ENCODE measurements around the gene TLR10. TPM values are rescaled to one million over a fixed set of nuclear protein-coding genes. Genes with fewer than 3 reads are reported as not detected.

Gene TLR10
- total RNA-seq, 1 donor from 2014 or later = not detected

DNA sequence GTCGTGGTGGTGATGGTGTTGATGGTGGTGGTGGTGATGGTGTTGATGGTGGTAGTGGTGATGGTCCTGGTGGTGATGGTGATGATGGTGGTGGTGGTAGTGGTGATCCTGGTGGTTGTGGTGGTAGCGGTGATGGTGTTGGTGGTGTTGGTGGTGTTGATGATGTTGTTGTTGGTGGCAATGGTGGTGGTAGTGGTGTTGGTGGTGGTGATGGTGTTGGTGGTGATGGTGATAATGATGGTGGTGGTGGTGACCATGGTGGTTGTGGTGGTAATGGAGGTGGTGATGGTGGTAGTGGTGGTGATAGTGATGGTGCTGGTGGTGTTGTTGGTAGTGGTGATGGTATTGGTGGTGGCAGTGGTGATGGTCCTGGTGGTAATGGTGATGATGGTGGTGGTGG, 49.1 kb downstream of the TLR10 start:
- H3K27me3 Mint-ChIP-seq (ENCODE audit: low read depth) = no peaks in the 10 kb centered on the region
- H3K36me3 Mint-ChIP-seq (ENCODE audit: low read depth) = peaks cover 3% of the 10 kb centered on the region
- peaks cover 12% of the 10 kb centered on the region for H3K4me1 Mint-ChIP-seq
- TF ChIP-seq, protein P1, sequence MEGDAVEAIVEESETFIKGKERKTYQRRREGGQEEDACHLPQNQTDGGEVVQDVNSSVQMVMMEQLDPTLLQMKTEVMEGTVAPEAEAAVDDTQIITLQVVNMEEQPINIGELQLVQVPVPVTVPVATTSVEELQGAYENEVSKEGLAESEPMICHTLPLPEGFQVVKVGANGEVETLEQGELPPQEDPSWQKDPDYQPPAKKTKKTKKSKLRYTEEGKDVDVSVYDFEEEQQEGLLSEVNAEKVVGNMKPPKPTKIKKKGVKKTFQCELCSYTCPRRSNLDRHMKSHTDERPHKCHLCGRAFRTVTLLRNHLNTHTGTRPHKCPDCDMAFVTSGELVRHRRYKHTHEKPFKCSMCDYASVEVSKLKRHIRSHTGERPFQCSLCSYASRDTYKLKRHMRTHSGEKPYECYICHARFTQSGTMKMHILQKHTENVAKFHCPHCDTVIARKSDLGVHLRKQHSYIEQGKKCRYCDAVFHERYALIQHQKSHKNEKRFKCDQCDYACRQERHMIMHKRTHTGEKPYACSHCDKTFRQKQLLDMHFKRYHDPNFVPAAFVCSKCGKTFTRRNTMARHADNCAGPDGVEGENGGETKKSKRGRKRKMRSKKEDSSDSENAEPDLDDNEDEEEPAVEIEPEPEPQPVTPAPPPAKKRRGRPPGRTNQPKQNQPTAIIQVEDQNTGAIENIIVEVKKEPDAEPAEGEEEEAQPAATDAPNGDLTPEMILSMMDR (conservative IDR thresholded peaks at IDR 0.05) = no peak
- no peak overlapping the region for H3K27ac Mint-ChIP-seq (ENCODE audit: unreplicated experiment)
- no peak overlapping the region for H3K4me3 Mint-ChIP-seq
- peaks cover 13% of the 10 kb centered on the region for H3K9me3 Mint-ChIP-seq
- DNase-seq (ENCODE audit: low read depth, low spot score) = no peak

DNA sequence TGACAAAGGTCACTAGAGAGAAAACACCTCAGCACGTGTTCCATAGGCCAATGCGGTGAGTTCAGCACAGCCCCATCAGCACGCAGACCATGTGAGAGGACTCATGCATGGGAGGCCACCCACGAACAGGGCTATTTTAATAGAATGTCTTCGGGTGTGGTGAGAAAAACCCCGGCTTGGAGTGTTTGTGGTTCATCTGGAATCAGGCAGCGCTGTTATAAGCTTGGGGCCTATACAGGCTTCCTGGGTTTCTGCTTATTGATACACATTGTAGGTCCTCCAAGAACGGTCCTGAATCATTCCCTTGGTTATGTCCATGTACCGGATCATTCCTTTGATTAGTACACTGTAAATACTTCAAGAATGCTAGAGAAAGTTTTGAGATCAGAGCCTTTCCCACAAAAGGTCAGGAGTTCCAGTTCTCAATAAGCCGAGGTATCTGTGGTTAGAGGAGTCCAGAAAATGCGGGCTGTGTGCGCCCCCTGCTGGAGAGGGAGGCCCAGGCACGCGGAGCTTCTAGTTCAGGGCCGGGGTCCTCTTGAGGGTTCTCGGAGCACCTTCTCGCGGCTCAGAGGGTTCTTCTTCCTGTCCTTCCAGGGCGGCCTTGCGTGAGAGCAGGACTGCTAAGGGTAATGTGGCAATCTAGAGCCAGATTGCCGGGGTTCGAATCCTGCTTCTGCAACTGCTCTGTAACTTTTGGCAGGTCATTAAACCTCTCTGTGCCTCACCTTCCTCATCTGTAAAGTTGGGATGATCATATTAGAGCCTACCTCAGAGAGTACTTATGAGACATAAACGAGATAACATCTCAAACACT, 51.8 kb downstream of the TLR10 start:
- no peaks in the 10 kb centered on the region for H3K27me3 Mint-ChIP-seq (ENCODE audit: low read depth)
- peaks cover 3% of the 10 kb centered on the region for H3K36me3 Mint-ChIP-seq (ENCODE audit: low read depth)
- H3K27ac Mint-ChIP-seq (ENCODE audit: unreplicated experiment) = no peak overlapping the region
- peaks cover 13% of the 10 kb centered on the region for H3K4me1 Mint-ChIP-seq
- H3K9me3 Mint-ChIP-seq = peaks cover 13% of the 10 kb centered on the region
- H3K4me3 Mint-ChIP-seq = no peak overlapping the region
- TF ChIP-seq, protein P1 (conservative IDR thresholded peaks at IDR 0.05) = peak; percentile 98
- peak; percentile 96 for DNase-seq (ENCODE audit: low read depth, low spot score)

DNA sequence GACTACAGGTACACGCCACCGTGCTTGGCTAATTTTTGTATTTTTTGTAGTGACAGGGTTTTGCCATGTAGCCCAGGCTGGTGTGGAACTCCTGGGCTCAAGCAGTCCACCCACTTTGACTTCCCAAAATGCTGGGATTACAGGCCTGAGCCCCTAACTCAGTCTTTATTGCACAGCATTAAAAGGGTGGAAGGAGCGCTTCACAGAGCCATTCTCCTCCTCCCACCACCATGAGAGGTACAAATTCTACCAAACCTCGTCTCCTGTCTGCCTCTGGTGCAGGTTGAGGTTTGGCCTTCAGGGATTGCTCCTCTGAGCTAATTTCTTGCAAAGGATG, 52.3 kb downstream of the TLR10 start:
- TF ChIP-seq, protein P1 (conservative IDR thresholded peaks at IDR 0.05) = no peak
- peaks cover 3% of the 10 kb centered on the region for H3K36me3 Mint-ChIP-seq (ENCODE audit: low read depth)
- no peaks in the 10 kb centered on the region for H3K27me3 Mint-ChIP-seq (ENCODE audit: low read depth)
- no peak overlapping the region for H3K4me3 Mint-ChIP-seq
- H3K9me3 Mint-ChIP-seq = peaks cover 13% of the 10 kb centered on the region
- H3K27ac Mint-ChIP-seq (ENCODE audit: unreplicated experiment) = no peak overlapping the region
- DNase-seq (ENCODE audit: low read depth, low spot score) = no peak
- H3K4me1 Mint-ChIP-seq = peaks cover 13% of the 10 kb centered on the region

DNA sequence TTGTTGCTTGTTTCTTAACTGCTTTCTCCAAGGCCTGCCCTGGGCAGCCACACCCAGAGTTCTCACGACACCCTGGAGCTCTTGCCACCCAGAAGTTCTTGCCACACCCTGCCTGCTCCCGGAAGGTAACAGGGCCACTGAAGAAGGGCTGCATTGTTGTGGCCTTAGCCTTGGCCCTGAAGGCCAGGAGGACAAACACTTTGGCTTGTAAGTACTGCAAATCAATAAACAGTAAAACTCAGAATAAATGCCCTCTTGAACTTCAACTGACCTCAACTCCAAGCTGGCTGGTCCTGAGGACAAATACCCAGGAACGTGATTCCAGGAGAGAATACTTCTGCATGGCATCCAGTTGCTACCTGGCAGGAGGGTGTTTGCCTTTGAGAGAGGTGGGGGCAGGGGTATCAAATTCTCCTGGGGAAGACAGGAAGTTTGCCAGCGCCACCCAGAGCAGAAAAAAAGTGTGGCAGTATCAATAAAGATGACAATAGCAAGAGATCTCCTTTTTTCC, 54.1 kb downstream of the TLR10 start:
- Mint-ChIP-seq H3K9me3 (peaks cover 8% of the 10 kb centered on the region), H3K27ac (ENCODE audit: unreplicated experiment) (no peak overlapping the region), H3K27me3 (ENCODE audit: low read depth) (no peaks in the 10 kb centered on the region), H3K36me3 (ENCODE audit: low read depth) (no peaks in the 10 kb centered on the region), H3K4me3 (no peak overlapping the region), H3K4me1 (peaks cover 21% of the 10 kb centered on the region)
- no peak for DNase-seq (ENCODE audit: low read depth, low spot score)
- TF ChIP-seq, protein P1 (conservative IDR thresholded peaks at IDR 0.05) = no peak

DNA sequence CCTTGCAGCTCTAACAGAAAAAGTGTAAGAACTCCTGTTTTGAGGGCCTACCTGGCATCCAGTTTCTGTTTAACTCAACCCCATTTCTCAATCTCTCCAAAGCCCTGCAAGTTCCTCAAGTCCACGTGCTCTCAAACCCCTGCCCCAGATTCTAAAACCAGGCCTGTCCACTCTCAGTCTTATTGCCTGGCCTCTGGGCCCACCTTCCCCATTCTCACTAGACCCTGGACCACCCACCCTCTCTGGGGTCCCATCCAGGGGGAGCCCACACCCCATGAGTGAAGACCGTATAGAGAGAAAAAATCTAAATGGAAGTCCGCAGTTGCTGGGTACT, 58.3 kb downstream of the TLR10 start:
- Mint-ChIP-seq H3K4me3 (no peak overlapping the region), H3K27me3 (ENCODE audit: low read depth) (no peaks in the 10 kb centered on the region), H3K9me3 (no peaks in the 10 kb centered on the region), H3K4me1 (peaks cover 16% of the 10 kb centered on the region), H3K27ac (ENCODE audit: unreplicated experiment) (no peak overlapping the region), H3K36me3 (ENCODE audit: low read depth) (no peaks in the 10 kb centered on the region)
- TF ChIP-seq, protein P1 (conservative IDR thresholded peaks at IDR 0.05) = no peak
- no peak for DNase-seq (ENCODE audit: low read depth, low spot score)
